ENCODE measurements around the gene OR7C1. TPM values are rescaled to one million over a fixed set of nuclear protein-coding genes. Genes with fewer than 3 reads are reported as not detected.
A peak's percentile ranks its signal among the peaks of the same experiment; 100 is the strongest.
"Not testable (repeated sequence)": the region's sequence is repeated elsewhere in the genome, so short reads cannot be mapped to it uniquely, and the experiment has no call there.

OR7C1 gene
- total RNA-seq, 1 donor from 2014 or later, result not detected

DNA sequence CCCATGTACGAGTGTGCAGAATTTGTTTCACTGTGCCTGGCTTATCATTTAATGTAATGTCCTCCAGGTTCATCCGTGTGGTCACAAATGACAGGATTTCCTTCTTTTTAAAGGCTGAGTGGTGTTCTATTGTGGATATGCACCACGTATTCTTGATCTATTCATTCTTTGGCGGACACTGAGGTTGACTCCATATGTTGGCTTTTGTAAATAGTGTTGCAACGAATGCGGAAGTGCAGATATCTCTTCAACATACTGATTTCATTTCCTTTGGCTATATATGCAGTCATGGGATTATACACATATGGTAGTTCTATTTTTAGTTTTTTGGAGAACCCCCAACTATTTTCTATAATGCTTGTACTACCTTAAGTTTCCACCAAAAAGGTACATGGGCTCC lies 13.0 kb downstream of the OR7C1 start:
- no peaks in the 10 kb centered on the region for H3K4me1 ChIP-seq (ENCODE audit: control insufficient read depth in 3 of 3, insufficient read depth in 3 of 3, low read length in 3 of 3)
- no peak overlapping the region for H3K4me3 ChIP-seq (ENCODE audit: low read length in 3 of 3)
- no peaks in the 10 kb centered on the region for H3K27me3 ChIP-seq (ENCODE audit: control insufficient read depth in 3 of 3, insufficient read depth in 3 of 3, low read length in 3 of 3)
- no peak overlapping the region for H3K27ac ChIP-seq (ENCODE audit: low read depth, low read length)
- H3K9me3 ChIP-seq (ENCODE audit: control insufficient read depth in 3 of 3, low read length in 3 of 3), result peaks cover 0 to 5% (median 2%) of the 10 kb centered on the region in 3 donors
- no peaks in the 10 kb centered on the region for H3K36me3 ChIP-seq (ENCODE audit: control insufficient read depth in 3 of 3, insufficient read depth in 3 of 3, low read length in 3 of 3)
- no peak overlapping the region for H3K9ac ChIP-seq (ENCODE audit: low read depth in 1 of 3, low read length in 3 of 3)

DNA sequence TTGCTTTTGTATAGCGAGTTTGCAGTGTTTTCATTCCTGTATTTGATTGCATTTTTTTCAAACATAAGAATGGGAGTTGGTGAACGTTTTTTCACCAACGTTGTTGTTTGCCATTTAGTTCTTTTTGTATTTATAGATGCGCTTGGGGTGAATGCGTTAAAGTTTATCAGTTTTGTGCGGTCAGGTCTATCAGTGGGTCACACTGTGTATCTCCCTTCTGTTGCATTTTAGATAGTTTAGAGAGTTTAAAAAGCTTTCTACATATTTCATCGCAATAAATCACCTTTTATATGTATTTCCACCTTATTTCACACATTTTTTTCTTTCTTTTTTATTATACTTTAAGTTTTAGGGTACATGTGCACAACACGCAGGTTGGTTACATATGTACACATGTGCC lies 16.4 kb downstream of the OR7C1 start:
- no peaks in the 10 kb centered on the region for H3K4me1 ChIP-seq (ENCODE audit: control insufficient read depth in 3 of 3, insufficient read depth in 3 of 3, low read length in 3 of 3)
- no peak overlapping the region for H3K9ac ChIP-seq (ENCODE audit: low read depth in 1 of 3, low read length in 3 of 3)
- no peak overlapping the region for H3K4me3 ChIP-seq (ENCODE audit: low read length in 3 of 3)
- peaks cover 0 to 2% (median 2%) of the 10 kb centered on the region in 3 donors for H3K9me3 ChIP-seq (ENCODE audit: control insufficient read depth in 3 of 3, low read length in 3 of 3)
- no peak overlapping the region for H3K27ac ChIP-seq (ENCODE audit: low read depth, low read length)
- H3K27me3 ChIP-seq (ENCODE audit: control insufficient read depth in 3 of 3, insufficient read depth in 3 of 3, low read length in 3 of 3), result no peaks in the 10 kb centered on the region
- H3K36me3 ChIP-seq (ENCODE audit: control insufficient read depth in 3 of 3, insufficient read depth in 3 of 3, low read length in 3 of 3), result no peaks in the 10 kb centered on the region

DNA sequence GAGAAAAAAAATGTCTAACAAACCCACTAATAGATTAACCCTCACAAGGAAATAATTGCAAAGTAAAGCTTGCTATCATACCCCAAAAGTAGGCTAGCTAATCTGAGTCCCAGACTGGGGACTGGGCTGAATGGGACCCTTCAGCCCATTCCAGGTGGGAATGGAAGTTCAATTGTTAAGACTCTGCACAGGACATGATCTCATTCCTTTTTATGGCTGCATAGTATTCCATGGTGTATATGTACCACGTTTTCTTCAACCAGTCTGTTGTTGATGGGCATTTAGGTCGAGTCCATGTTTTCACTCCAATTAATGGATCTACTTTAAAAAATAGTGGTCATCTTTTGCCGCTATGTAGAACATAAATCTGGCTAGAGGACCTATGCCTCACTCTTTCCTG lies 17.9 kb downstream of the OR7C1 start:
- no peaks in the 10 kb centered on the region for H3K27me3 ChIP-seq (ENCODE audit: control insufficient read depth in 3 of 3, insufficient read depth in 3 of 3, low read length in 3 of 3)
- peaks cover 0 to 2% (median 2%) of the 10 kb centered on the region in 3 donors for H3K9me3 ChIP-seq (ENCODE audit: control insufficient read depth in 3 of 3, low read length in 3 of 3)
- H3K9ac ChIP-seq (ENCODE audit: low read depth in 1 of 3, low read length in 3 of 3), result no peak overlapping the region
- H3K27ac ChIP-seq (ENCODE audit: low read depth, low read length), result no peak overlapping the region
- no peaks in the 10 kb centered on the region for H3K4me1 ChIP-seq (ENCODE audit: control insufficient read depth in 3 of 3, insufficient read depth in 3 of 3, low read length in 3 of 3)
- no peaks in the 10 kb centered on the region for H3K36me3 ChIP-seq (ENCODE audit: control insufficient read depth in 3 of 3, insufficient read depth in 3 of 3, low read length in 3 of 3)
- no peak overlapping the region for H3K4me3 ChIP-seq (ENCODE audit: low read length in 3 of 3)

DNA sequence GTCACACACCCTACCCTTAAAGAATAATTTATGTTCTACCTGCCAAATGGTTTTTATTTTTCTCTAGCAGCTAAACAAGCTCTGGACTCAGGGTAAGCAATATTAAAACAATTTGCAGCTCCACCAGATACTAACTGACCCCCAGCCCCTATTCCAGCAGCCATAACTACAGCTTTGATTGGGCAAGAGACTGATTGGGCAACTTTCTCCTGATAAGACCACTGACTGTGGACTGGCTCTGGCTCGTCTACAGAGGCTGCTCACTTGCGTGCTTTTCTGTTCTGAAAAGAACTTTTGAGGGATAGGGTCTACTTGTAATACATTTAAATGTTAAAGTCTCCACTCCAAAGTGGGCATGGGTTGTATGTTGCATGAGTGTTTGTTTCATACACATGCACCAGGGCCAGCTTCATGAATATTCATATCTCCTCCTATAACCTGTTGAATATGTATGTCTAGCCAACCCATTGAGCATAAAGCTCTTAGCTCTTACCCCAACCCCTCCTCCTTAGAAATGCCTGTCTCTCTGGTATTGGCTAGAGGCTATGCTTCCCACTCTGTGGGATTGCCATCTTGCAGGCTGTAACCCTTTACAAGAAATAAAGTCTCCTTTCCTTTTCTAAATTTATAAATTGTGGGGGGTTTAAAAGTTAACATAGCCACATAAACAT lies 19.9 kb downstream of the OR7C1 start:
- H3K9ac ChIP-seq (ENCODE audit: low read depth in 1 of 3, low read length in 3 of 3), result no peak overlapping the region
- no peaks in the 10 kb centered on the region for H3K27me3 ChIP-seq (ENCODE audit: control insufficient read depth in 3 of 3, insufficient read depth in 3 of 3, low read length in 3 of 3)
- H3K36me3 ChIP-seq (ENCODE audit: control insufficient read depth in 3 of 3, insufficient read depth in 3 of 3, low read length in 3 of 3), result no peaks in the 10 kb centered on the region

DNA sequence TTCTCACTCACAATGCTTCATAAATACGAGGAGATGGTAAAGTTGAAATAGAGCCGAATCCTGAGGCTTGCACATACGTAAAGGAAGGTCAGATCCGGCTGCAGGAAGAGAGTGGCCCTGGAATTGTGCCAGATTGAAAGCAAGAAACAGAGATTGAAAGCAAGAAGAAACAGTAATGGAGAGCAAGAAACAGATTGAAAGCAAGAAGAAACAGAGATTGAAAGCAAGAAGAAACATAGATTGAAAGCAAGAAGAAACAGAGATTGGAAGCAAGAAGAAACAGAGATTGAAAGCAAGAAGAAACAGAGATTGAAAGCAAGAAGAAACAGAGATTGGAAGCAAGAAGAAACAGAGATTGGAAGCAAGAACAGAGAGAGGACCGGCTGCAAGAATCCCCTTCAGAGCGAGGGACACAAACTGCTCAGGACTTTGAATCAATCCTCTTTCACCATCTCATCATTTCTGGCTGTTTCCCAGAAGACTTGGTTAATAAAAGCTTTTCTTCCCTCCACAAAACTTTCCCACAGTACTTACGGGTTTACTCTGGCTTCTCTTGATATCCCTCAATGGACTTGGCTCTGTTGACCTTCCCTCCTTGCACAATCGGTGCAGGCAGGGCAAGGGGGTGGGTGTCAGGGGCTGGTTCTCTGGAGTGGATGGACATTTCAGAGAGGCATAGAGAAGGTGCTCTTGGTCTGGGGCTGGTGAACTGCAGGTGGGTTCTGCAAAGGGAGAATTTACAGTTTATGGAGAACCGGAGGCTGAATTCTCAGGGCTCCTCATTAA lies 25.5 kb downstream of the OR7C1 start:
- H3K27me3 ChIP-seq (ENCODE audit: control insufficient read depth in 3 of 3, insufficient read depth in 3 of 3, low read length in 3 of 3), result no peaks in the 10 kb centered on the region
- no peak overlapping the region for H3K4me3 ChIP-seq (ENCODE audit: low read length in 3 of 3)
- H3K9me3 ChIP-seq (ENCODE audit: control insufficient read depth in 3 of 3, low read length in 3 of 3), result no peaks in the 10 kb centered on the region
- H3K27ac ChIP-seq (ENCODE audit: low read depth, low read length), result peak overlapping the region; percentile 12
- H3K36me3 ChIP-seq (ENCODE audit: control insufficient read depth in 3 of 3, insufficient read depth in 3 of 3, low read length in 3 of 3), result no peaks in the 10 kb centered on the region
- no peak overlapping the region for H3K9ac ChIP-seq (ENCODE audit: low read depth in 1 of 3, low read length in 3 of 3)
- H3K4me1 ChIP-seq (ENCODE audit: control insufficient read depth in 3 of 3, insufficient read depth in 3 of 3, low read length in 3 of 3), result no peaks in the 10 kb centered on the region

More for the DNA sequence above, 19.9 kb downstream of the OR7C1 start:
- Histone ChIP-seq H3K4me1 (ENCODE audit: control insufficient read depth in 3 of 3, insufficient read depth in 3 of 3, low read length in 3 of 3) (no peaks in the 10 kb centered on the region), H3K4me3 (ENCODE audit: low read length in 3 of 3) (no peak overlapping the region), H3K9me3 (ENCODE audit: control insufficient read depth in 3 of 3, low read length in 3 of 3) (peaks cover 0 to 2% (median 2%) of the 10 kb centered on the region in 3 donors), H3K27ac (ENCODE audit: low read depth, low read length) (no peak overlapping the region)

DNA sequence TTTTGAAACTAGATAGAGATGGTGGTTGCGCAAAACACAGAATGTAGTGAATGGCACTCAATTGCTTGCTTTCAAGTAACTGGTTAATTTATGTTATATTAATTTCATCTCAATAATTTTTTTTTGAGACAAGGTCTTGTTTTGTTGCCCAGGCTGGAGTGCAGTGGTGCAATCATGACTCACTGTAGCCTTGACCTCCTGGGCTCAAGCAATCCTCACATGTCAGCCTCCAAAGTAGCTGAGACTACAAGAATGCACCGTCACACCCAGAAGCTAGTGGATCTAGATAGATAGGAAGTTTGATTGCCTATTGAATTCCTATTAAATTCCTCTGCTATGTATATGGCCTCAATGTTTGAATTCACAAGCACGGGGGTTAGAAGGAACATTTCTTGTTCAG lies 30.2 kb downstream of the OR7C1 start:
- Histone ChIP-seq H3K27ac (ENCODE audit: low read depth, low read length) (no peak overlapping the region), H3K36me3 (ENCODE audit: control insufficient read depth in 3 of 3, insufficient read depth in 3 of 3, low read length in 3 of 3) (no peaks in the 10 kb centered on the region), H3K9me3 (ENCODE audit: control insufficient read depth in 3 of 3, low read length in 3 of 3) (no peaks in the 10 kb centered on the region), H3K4me3 (ENCODE audit: low read length in 3 of 3) (no peak overlapping the region), H3K9ac (ENCODE audit: low read depth in 1 of 3, low read length in 3 of 3) (no peak overlapping the region), H3K4me1 (ENCODE audit: control insufficient read depth in 3 of 3, insufficient read depth in 3 of 3, low read length in 3 of 3) (no peaks in the 10 kb centered on the region), H3K27me3 (ENCODE audit: control insufficient read depth in 3 of 3, insufficient read depth in 3 of 3, low read length in 3 of 3) (no peaks in the 10 kb centered on the region)

DNA sequence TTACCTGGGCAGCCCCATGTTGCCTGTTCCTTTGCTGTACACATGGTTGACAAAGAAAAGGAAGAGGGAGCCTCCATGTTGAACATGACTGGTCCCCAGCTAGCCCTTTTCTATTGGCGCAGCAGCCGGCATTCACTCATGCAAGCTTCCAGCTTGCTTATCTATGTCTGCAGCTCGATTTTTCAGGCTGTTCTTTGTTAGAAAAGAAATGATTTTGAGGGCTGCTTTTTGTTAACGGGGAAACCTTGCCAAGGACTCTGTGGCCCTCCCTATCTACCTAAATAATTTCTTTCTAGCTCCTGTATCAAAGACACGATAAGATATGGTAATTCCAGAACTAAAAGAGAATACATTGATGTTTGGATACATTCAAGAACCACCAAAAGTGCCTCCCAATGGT lies 36.2 kb downstream of the OR7C1 start:
- no peak overlapping the region for H3K9ac ChIP-seq (ENCODE audit: low read depth in 1 of 3, low read length in 3 of 3)
- no peak overlapping the region for H3K27ac ChIP-seq (ENCODE audit: low read depth, low read length)
- H3K4me3 ChIP-seq (ENCODE audit: low read length in 3 of 3), result no peak overlapping the region
- no peaks in the 10 kb centered on the region for H3K4me1 ChIP-seq (ENCODE audit: control insufficient read depth in 3 of 3, insufficient read depth in 3 of 3, low read length in 3 of 3)
- peaks cover 0 to 3% (median 0%) of the 10 kb centered on the region in 3 donors for H3K9me3 ChIP-seq (ENCODE audit: control insufficient read depth in 3 of 3, low read length in 3 of 3)
- H3K36me3 ChIP-seq (ENCODE audit: control insufficient read depth in 3 of 3, insufficient read depth in 3 of 3, low read length in 3 of 3), result no peaks in the 10 kb centered on the region
- no peaks in the 10 kb centered on the region for H3K27me3 ChIP-seq (ENCODE audit: control insufficient read depth in 3 of 3, insufficient read depth in 3 of 3, low read length in 3 of 3)

DNA sequence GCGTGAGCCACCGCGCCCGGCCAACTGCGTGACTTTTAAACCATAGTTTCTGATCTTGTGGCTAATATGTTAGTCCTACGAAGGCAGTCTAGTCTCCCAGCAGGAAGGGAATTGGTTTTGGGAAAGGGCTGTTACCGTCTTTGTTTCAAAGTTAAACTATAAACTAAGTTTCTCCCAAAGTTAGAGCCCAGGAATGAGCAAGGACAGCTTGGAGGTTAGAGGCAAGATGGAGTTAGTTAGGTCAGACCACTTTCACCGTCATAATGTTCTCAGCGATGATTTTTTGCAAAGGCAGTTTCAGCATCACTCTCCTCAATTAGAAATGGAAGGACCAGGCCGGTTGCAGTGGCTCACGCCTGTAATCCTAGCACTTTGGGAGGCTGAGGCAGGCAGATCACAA lies 39.0 kb downstream of the OR7C1 start:
- H3K27ac ChIP-seq (ENCODE audit: low read depth, low read length), result no peak overlapping the region
- no peaks in the 10 kb centered on the region for H3K4me1 ChIP-seq (ENCODE audit: control insufficient read depth in 3 of 3, insufficient read depth in 3 of 3, low read length in 3 of 3)
- no peak overlapping the region for H3K9ac ChIP-seq (ENCODE audit: low read depth in 1 of 3, low read length in 3 of 3)
- H3K27me3 ChIP-seq (ENCODE audit: control insufficient read depth in 3 of 3, insufficient read depth in 3 of 3, low read length in 3 of 3), result no peaks in the 10 kb centered on the region
- H3K36me3 ChIP-seq (ENCODE audit: control insufficient read depth in 3 of 3, insufficient read depth in 3 of 3, low read length in 3 of 3), result no peaks in the 10 kb centered on the region
- peaks cover 0 to 3% (median 0%) of the 10 kb centered on the region in 3 donors for H3K9me3 ChIP-seq (ENCODE audit: control insufficient read depth in 3 of 3, low read length in 3 of 3)
- H3K4me3 ChIP-seq (ENCODE audit: low read length in 3 of 3), result no peak overlapping the region

DNA sequence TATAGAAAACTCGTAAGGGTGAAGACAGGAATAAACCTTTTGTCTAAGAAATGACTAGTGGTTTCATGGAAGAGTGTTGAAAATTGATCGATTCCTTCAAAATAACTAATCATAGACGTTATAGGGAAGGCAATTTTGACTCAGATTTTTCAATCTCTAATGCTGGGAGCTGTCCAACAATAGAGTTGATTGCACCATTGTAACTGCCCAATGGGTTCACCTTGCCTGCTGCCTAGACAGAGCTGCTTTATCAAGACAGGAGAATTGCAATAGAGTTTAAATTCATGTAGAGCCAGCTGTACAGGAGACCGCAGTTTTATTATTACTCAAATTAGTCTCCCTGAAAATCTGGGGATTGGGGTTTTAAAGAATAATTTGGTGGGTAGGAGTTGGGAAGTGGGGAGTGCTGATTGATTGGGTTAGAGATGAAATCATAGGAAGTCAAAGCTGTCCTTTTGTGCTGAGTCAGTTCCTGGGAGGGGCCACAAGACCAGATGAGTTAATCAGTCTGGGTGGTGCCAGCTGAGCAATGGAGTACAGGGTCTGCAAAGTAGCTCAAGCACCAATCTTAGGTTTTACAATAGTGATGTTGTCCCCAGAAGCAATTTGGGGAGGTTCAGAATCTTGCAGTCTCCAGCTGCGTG lies 39.8 kb downstream of the OR7C1 start:
- no peak overlapping the region for H3K9ac ChIP-seq (ENCODE audit: low read depth in 1 of 3, low read length in 3 of 3)
- H3K36me3 ChIP-seq (ENCODE audit: control insufficient read depth in 3 of 3, insufficient read depth in 3 of 3, low read length in 3 of 3), result no peaks in the 10 kb centered on the region
- H3K4me3 ChIP-seq (ENCODE audit: low read length in 3 of 3), result no peak overlapping the region

DNA sequence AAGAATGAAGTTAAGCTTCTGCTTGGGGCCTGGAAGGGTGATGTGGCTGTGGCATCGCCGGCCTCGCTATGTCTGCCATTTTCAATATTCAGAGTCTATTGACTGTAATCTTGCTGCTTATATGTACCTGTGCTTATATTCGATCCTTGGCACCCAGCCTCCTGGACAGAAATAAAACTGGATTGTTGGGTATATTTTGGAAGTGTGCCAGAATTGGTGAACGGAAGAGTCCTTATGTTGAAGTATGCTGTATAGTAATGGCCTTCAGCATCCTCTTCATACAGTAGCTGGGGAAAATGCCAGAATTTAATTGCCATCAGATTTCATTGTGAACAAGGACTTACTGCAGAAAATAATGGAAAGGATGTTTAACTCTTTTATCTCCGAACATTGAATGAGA lies 42.7 kb downstream of the OR7C1 start:
- H3K4me3 ChIP-seq (ENCODE audit: low read length in 3 of 3); H3K4me1 ChIP-seq (ENCODE audit: control insufficient read depth in 3 of 3, insufficient read depth in 3 of 3, low read length in 3 of 3): not testable (repeated sequence)

More for the DNA sequence above, 39.8 kb downstream of the OR7C1 start:
- Histone ChIP-seq H3K4me1 (ENCODE audit: control insufficient read depth in 3 of 3, insufficient read depth in 3 of 3, low read length in 3 of 3) (no peaks in the 10 kb centered on the region), H3K27ac (ENCODE audit: low read depth, low read length) (no peak overlapping the region), H3K9me3 (ENCODE audit: control insufficient read depth in 3 of 3, low read length in 3 of 3) (peaks cover 0 to 3% (median 0%) of the 10 kb centered on the region in 3 donors), H3K27me3 (ENCODE audit: control insufficient read depth in 3 of 3, insufficient read depth in 3 of 3, low read length in 3 of 3) (no peaks in the 10 kb centered on the region)

More for the DNA sequence above, 42.7 kb downstream of the OR7C1 start:
- H3K9ac ChIP-seq (ENCODE audit: low read depth in 1 of 3, low read length in 3 of 3); H3K27me3 ChIP-seq (ENCODE audit: control insufficient read depth in 3 of 3, insufficient read depth in 3 of 3, low read length in 3 of 3); H3K27ac ChIP-seq (ENCODE audit: low read depth, low read length); H3K9me3 ChIP-seq (ENCODE audit: control insufficient read depth in 3 of 3, low read length in 3 of 3); H3K36me3 ChIP-seq (ENCODE audit: control insufficient read depth in 3 of 3, insufficient read depth in 3 of 3, low read length in 3 of 3): not testable (repeated sequence)
